ENCODE results near the gene KNTC1.

The KNTC1 gene

GRCh38 chr12:122593910-122594309 lies 66.9 kb downstream of the KNTC1 start:
- TF ChIP-seq, protein P1, sequence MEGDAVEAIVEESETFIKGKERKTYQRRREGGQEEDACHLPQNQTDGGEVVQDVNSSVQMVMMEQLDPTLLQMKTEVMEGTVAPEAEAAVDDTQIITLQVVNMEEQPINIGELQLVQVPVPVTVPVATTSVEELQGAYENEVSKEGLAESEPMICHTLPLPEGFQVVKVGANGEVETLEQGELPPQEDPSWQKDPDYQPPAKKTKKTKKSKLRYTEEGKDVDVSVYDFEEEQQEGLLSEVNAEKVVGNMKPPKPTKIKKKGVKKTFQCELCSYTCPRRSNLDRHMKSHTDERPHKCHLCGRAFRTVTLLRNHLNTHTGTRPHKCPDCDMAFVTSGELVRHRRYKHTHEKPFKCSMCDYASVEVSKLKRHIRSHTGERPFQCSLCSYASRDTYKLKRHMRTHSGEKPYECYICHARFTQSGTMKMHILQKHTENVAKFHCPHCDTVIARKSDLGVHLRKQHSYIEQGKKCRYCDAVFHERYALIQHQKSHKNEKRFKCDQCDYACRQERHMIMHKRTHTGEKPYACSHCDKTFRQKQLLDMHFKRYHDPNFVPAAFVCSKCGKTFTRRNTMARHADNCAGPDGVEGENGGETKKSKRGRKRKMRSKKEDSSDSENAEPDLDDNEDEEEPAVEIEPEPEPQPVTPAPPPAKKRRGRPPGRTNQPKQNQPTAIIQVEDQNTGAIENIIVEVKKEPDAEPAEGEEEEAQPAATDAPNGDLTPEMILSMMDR (IDR thresholded peaks at IDR 0.05; ENCODE audit: control insufficient read depth, extremely low read depth, insufficient read depth): no peak
- DNase-seq (ENCODE audit: low read depth): no peak
- no peak overlapping the region for H3K4me3 ChIP-seq (ENCODE audit: low read depth, low read length)

DNA sequence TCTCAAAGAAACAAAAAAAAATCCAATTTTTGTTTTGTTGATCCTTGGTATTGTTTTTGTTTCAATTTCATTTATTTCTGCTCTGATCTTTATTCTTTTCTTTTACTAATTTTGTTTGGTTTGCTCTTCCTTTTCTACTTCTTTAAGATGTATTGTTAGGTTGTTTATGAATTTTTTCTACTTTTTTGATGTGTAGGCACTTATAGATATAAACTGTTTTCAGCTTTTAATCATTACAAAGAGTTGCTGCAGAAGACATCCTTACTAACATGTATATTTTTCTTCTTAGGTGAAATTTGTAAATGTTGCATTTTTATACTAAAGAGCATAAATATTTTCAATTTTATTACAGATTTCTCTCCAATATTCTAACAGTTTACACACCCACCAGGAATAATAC lies 69.8 kb downstream of the KNTC1 start:
- no peak overlapping the region for H3K4me3 ChIP-seq (ENCODE audit: low read depth, low read length)
- DNase-seq (ENCODE audit: low read depth): no peak
- TF ChIP-seq, protein P1 (IDR thresholded peaks at IDR 0.05; ENCODE audit: control insufficient read depth, extremely low read depth, insufficient read depth): no peak

DNA sequence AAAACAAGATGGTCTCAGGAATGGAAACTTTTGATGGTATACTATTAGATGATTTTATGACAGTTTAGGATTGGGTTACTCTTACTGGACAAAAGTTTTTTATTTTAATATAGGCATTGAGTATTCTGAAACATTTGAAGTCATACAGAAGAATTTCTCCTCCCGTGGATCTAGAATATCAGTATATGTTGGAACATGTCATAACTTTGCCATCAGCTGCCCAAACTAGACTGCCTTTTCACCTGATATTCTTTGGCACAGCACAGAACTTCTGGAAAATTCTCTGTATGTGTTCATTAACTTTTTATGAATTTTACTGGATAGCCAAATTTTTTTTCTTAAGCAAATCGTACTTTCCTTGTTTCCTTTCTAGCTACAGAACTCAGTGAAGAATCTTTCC lies 75.4 kb downstream of the KNTC1 start:
- H3K4me3 ChIP-seq (ENCODE audit: low read depth, low read length): no peak overlapping the region
- no peak for DNase-seq (ENCODE audit: low read depth)
- TF ChIP-seq, protein P1 (IDR thresholded peaks at IDR 0.05; ENCODE audit: control insufficient read depth, extremely low read depth, insufficient read depth): no peak

- TF ChIP-seq, protein P1 (IDR thresholded peaks at IDR 0.05; ENCODE audit: control insufficient read depth, extremely low read depth, insufficient read depth): no peak
- DNase-seq (ENCODE audit: low read depth): no peak
- H3K4me3 ChIP-seq (ENCODE audit: low read depth, low read length): no peak overlapping the region
Measured at GRCh38 chr12:122604993-122605392, 77.9 kb downstream of the KNTC1 start.

- DNase-seq (ENCODE audit: low read depth): no peak
- TF ChIP-seq, protein P1 (IDR thresholded peaks at IDR 0.05; ENCODE audit: control insufficient read depth, extremely low read depth, insufficient read depth): no peak
- H3K4me3 ChIP-seq (ENCODE audit: low read depth, low read length): no peak overlapping the region
Measured at GRCh38 chr12:122609732-122610131, 82.7 kb downstream of the KNTC1 start.

DNA sequence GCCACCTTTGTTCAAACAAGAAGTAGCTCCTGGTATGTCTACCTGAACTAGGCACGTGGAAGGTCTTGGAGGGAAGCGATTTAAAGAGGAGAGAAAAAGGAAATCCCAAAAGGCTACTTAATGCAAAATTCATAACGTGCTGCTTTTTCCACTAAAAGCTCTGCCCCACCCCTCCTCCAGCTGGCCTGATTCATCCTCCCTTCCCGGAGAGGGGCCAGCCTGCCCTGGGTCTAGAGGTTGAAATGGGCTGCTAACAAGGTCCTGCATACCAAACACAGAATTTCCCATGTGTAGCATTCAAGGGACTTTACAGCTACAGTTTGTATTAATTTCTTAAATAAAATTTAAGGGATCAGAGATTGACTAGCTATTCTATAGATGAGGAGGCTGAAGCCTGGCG lies 83.2 kb downstream of the KNTC1 start:
- H3K4me3 ChIP-seq (ENCODE audit: low read depth, low read length): no peak overlapping the region
- TF ChIP-seq, protein P1 (IDR thresholded peaks at IDR 0.05; ENCODE audit: control insufficient read depth, extremely low read depth, insufficient read depth): no peak
- no peak for DNase-seq (ENCODE audit: low read depth)

DNA sequence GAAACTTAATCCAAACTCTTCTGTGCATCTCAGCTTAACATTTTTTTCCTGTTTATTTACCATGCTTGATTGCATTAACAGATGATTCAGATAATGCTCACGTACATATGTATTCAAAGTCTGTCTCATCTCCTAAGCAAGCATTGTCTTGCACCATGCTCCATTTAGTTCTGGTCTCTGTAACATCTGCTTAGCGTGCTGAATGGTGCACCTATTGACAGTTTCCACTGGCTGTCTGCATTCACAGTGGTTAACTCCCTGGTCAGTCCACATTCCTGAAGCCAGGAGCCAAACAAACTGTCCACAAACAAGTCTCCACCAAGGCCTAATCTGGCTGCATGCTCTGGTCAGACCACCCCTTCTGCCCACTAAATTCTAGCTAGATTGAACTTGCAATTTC lies 83.9 kb downstream of the KNTC1 start:
- TF ChIP-seq, protein P1 (IDR thresholded peaks at IDR 0.05; ENCODE audit: control insufficient read depth, extremely low read depth, insufficient read depth): no peak
- no peak for DNase-seq (ENCODE audit: low read depth)
- H3K4me3 ChIP-seq (ENCODE audit: low read depth, low read length): no peak overlapping the region
